NCI-H2171 treated with DMSO at 0.1 percent for 48 hours (cell line): ENCODE data around the gene C5.
A peak's percentile ranks its signal among the peaks of the same experiment; 100 is the strongest.

Experiments
- DNase-seq: peaks from one replicate; lab custom pipeline; 2025; lab: John Stamatoyannopoulos, UW

The C5 gene

DNA sequence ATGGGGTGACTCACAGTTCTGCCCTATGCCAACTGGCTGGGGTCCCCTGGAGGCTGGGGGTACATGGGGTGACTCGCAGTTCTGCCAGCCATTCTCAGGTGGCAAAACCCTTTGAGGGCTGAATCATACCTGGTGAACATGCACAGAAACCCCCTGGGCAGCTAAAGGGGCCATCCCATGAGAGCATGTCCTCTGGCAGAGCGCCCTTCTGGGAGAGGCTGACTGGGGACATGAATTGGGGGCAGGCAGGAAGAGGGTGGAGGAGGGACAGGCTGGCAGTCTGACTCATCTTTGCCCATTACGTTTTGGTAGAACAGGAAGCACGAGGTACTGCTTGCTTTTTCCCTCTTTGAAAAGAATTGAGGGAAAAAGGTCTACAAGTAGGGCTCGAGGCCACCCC, 140.2 kb downstream of the C5 start:
- DNase-seq, result no peak

DNA sequence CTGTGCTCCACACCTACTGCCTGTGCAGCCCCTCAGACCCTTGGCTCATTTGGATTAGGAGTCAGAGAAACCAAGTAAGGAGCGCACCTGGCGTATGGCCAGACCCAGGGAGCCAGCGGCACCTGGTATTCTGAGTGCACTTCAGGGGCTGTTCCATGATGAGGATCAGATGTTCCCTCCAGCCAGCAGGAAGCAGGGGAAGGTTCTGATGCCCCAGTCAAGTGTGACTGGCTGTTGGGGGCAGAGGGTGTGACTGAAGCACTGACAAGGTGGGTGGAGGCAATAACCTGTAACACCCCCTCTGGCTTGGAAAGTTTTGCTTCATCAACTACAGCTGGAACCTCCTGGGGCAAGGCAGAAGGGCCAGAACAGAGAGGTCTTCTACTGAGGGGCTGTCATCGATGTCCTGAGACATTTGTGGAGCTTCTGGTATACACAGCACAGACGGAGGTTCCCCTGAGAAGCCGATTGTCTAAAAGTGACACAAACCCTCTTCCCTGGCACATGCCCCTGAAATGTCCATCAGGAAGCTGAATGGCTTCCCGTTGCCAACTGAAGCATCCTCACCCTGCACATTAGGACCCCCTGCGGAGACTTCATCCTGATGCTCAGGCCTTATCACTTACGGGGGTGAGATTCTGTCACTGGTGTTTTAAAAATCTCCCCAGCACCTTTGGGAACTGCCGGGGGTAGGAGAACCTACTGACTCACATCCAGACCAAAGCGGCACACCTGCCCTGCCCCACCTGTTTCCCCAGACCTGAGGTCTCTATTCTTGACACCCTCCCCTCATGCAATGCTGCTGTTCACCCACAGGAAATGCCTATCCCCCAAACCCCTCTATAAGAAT, 144.5 kb downstream of the C5 start:
- peak; percentile 18 for DNase-seq

DNA sequence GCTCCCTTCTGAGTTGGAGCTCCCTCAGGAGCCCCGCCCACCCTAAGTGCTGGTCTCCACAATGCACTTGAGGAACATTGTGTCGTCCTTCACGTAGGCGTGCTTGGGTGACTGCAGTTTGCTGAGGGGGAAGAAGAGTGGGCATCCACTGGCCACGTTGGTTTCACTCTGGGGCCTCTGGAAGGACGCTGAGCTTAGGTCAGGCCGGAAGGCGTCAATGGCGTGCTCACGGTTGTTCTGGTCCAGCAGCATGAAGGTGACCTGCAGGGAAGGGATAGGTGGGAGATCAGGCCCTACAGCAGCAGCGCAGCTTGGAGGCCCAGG, 145.1 kb downstream of the C5 start:
- DNase-seq, result no peak

DNA sequence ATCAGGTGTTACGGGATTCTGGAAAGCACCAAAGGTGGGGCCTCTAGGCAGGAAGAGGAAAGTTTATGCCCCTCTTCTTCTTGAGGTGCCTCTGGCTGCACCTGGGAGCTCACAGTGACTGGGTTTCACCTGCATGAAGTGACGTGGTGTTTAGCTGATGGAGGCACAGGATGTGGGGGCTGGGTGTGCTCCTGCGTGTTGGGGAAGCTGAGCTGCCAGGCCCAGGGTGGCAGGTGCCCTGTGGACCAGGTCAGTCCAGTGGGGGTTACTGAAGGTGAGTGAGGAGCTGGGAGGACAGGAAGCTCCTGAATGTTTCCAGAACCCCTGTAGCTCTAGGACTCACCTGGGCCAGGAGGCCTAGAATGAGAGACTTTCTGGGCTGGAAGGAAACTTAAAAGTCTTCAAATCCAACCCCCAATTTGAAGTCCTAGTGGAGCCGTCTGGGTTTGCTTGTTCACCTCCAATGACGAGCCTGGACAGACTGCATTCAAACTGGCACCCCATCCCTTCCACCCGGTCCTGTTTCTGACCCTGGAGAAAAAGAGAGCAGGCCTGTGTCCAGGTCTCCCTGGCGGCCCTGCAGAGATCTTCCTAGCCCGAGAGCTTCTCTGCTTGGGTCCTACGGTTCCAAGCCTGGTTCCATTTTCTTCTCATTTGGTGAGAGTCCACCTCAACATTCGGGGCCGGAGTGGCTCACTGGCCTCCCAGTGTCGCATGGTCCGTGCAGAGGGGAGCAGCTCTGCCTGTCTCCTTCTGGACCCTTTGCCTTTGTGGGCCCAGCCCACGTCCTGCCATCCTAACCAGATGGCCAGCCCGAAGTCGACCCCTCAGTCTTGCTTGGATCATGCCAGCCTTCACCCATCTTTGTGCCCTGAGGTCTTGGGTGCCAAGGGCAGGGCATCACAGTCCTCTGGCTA, 145.8 kb downstream of the C5 start:
- no peak for DNase-seq

DNA sequence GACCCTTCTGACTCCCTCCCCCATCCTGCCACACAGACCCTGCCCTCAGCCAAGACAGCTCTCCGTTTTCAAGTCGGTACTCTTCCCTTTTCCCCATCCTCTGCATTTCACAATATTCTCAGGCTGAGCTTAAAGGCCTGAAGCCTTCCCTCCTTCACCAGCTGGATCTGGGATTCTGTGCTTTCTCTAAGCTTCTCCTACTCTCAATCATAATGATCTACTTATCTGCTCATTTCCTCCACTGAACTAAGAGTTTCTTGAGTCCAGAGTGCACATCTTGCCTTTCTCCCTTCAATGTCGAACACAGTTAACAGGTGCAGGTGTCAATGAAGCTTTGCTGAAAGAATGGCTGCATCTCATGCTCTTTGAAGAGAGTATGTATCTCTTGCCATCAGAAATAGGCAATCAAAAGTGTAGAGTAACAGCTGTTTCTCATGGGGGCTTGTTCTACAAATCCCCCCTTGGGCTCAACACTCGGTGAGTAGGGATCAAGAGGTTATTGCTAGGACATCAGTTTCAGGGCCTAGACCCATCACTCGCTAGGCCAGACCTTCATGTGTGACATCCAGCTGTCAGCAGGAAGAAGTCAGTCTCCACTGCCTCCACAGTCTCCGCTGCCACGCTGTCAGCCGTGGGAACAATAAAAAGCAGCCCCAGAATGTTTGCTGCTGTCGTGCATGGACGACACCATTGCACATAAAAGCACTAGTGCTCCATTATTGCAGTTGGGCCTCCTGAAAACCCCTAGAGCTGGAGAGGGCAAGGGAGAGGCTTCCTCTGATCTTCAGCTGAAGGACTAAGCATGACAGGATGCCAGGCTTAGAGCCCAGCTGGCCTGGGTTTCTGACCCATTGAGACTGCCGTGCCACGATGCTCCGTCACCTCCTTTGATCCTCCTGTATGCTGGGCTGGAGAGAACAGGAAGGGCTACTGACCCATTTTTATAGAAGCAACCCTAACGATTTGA, 147.2 kb downstream of the C5 start:
- no peak for DNase-seq
